WTC11 (cell line): ENCODE results near the gene TNFRSF1B. TPM values are rescaled to one million over a fixed set of nuclear protein-coding genes. Genes with fewer than 3 reads are reported as not detected.

Source experiments
- ATAC-seq: fragments of 200-7000 bp; cut with Tn5 transposase; 2 replicates; pipeline ENCODE4 v1.10.0; 2021; ENCODE audit warnings: mild to moderate bottlenecking, moderate library complexity
- CTCF ChIA-PET: fragments of 300-600 bp; sonication (Branson Sonifier 250); formaldehyde crosslinking; loops from one replicate; lab custom pipeline; 2021; ENCODE audit warnings: antibody characterized with exemption; lab: Charles Lee
- POLR2A ChIA-PET: fragments of 350-600 bp; sonication (Branson Sonifier 250); formaldehyde crosslinking; loops from one replicate; lab custom pipeline; 2021; ENCODE audit warnings: antibody characterized with exemption; lab: Charles Lee
- DNase-seq: peaks from one replicate; pipeline ENCODE4 v3.0.0; 2021; ENCODE audit warnings: low spot score
- H3K27ac Mint-ChIP-seq: 2 replicates; pipeline ENCODE4 v1.8.0; 2021; ENCODE audit warnings: mixed read lengths
- H3K27me3 Mint-ChIP-seq: 2 replicates; pipeline ENCODE4 v1.8.0; 2021; ENCODE audit warnings: low read depth, mild to moderate bottlenecking, moderate library complexity, mixed read lengths
- H3K36me3 Mint-ChIP-seq: 2 replicates; pipeline ENCODE4 v1.8.0; 2021; ENCODE audit warnings: mixed read lengths
- H3K4me1 Mint-ChIP-seq: 2 replicates; pipeline ENCODE4 v1.8.0; 2022; ENCODE audit warnings: mixed read lengths
- H3K4me3 Mint-ChIP-seq: 2 replicates; pipeline ENCODE4 v1.8.0; 2021; ENCODE audit warnings: mild to moderate bottlenecking, moderate library complexity, mixed read lengths
- H3K9me3 Mint-ChIP-seq: 2 replicates; pipeline ENCODE4 v1.8.0; 2021; ENCODE audit warnings: mixed read lengths
- AR ChIP-seq: fragments of 250-450 bp; sonication (Bioruptor Pico); IDR thresholded peaks from 2 replicates; pipeline ENCODE4 v1.9.0; 2021; ENCODE audit warnings: mild to moderate bottlenecking
- CBFB ChIP-seq: sonication (generic); formaldehyde crosslinking; IDR thresholded peaks from 2 replicates; pipeline ENCODE4 v1.8.1; 2022; ENCODE audit warnings: mild to moderate bottlenecking, low read depth, missing genetic modification reagents
- ELF4 ChIP-seq: sonication (generic); formaldehyde crosslinking; IDR thresholded peaks from 2 replicates; pipeline ENCODE4 v1.8.1; 2022; ENCODE audit warnings: low read depth, mild to moderate bottlenecking, moderate library complexity, missing genetic modification reagents
- FOXK1 ChIP-seq: sonication (generic); formaldehyde crosslinking; IDR thresholded peaks from 2 replicates; pipeline ENCODE4 v1.8.0; 2022; ENCODE audit warnings: mild to moderate bottlenecking, moderate library complexity, missing genetic modification reagents
- GTF2I ChIP-seq: fragments of 250-450 bp; sonication (Bioruptor Pico); conservative IDR thresholded peaks from 2 replicates; pipeline ENCODE4 v1.4.0; 2021; ENCODE audit warnings: mild to moderate bottlenecking
- HMGXB4 ChIP-seq: sonication (generic); formaldehyde crosslinking; IDR thresholded peaks from 2 replicates; pipeline ENCODE4 v1.8.1; 2023; ENCODE audit warnings: mild to moderate bottlenecking, moderate library complexity, missing genetic modification reagents
- KAT7 ChIP-seq: sonication (generic); formaldehyde crosslinking; IDR thresholded peaks from 2 replicates; pipeline ENCODE4 v1.8.1; 2023; ENCODE audit warnings: missing genetic modification reagents, mild to moderate bottlenecking, borderline replicate concordance
- MYBL2 ChIP-seq: sonication (generic); formaldehyde crosslinking; IDR thresholded peaks from 2 replicates; pipeline ENCODE4 v1.8.1; 2023; ENCODE audit warnings: mild to moderate bottlenecking, moderate library complexity, missing genetic modification reagents
- NR1H2 ChIP-seq: sonication (generic); formaldehyde crosslinking; IDR thresholded peaks from 2 replicates; pipeline ENCODE4 v1.9.0; 2021; ENCODE audit warnings: mild to moderate bottlenecking, moderate library complexity, missing genetic modification reagents
- TEAD1 ChIP-seq: sonication (generic); formaldehyde crosslinking; IDR thresholded peaks from 2 replicates; pipeline ENCODE4 v1.8.0; 2022; ENCODE audit warnings: mild to moderate bottlenecking, missing genetic modification reagents
- ZNF423 ChIP-seq: fragments of 250-450 bp; sonication (Bioruptor Pico); IDR thresholded peaks from 2 replicates; pipeline ENCODE4 v2.1.2; 2022; ENCODE audit warnings: mild to moderate bottlenecking, moderate library complexity
- total RNA-seq: library from RNA; stranded (reverse); gene quantifications from 3 replicates; pipeline ENCODE4 v1.2.3, GENCODE V29; 2021
- TF ChIP-seq, protein P1 (sequence below): fragments of 250-450 bp; sonication (Bioruptor Pico); IDR thresholded peaks from 2 replicates; pipeline ENCODE4 v2.1.2; 2022; ENCODE audit warnings: mild to moderate bottlenecking, moderate library complexity
- TF ChIP-seq, protein P2 (sequence below): fragments of 250-450 bp; sonication (Bioruptor Pico); IDR thresholded peaks from 2 replicates; pipeline ENCODE4 v1.8.0; 2021; ENCODE audit warnings: mild to moderate bottlenecking
- TF ChIP-seq, protein P3 (sequence below): sonication (generic); formaldehyde crosslinking; IDR thresholded peaks from 2 replicates; pipeline ENCODE4 v1.8.1; 2023; ENCODE audit warnings: mild to moderate bottlenecking, missing genetic modification reagents

TNFRSF1B gene
- total RNA-seq, 1 experiment from 2014 or later = 2.7 TPM

- TF ChIP-seq, protein P1, sequence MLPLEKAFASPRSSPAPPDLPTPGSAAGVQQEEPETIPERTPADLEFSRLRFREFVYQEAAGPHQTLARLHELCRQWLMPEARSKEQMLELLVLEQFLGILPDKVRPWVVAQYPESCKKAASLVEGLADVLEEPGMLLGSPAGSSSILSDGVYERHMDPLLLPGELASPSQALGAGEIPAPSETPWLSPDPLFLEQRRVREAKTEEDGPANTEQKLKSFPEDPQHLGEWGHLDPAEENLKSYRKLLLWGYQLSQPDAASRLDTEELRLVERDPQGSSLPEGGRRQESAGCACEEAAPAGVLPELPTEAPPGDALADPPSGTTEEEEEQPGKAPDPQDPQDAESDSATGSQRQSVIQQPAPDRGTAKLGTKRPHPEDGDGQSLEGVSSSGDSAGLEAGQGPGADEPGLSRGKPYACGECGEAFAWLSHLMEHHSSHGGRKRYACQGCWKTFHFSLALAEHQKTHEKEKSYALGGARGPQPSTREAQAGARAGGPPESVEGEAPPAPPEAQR (CRISPR knock-in tag) = no peak
- TF ChIP-seq CBFB (no peak), TEAD1 (CRISPR knock-in tag) (no peak)
- TF ChIP-seq, all 79 proteins: peak for 0
- Mint-ChIP-seq H3K36me3 (no peaks in the 10 kb centered on the region), H3K27me3 (no peaks in the 10 kb centered on the region), H3K4me1 (peaks cover 35% of the 10 kb centered on the region), H3K9me3 (no peaks in the 10 kb centered on the region), H3K4me3 (no peak overlapping the region), H3K27ac (no peak overlapping the region)
- DNase-seq = no peak
- no peak for ATAC-seq
- ChIA-PET CTCF (interaction anchor here (1.0 to 17.1 kb wide), 4 partner anchors 8 to 79 kb away, joined by 3 to 325 read pairs (median 8); no protein-coding TSS in a partner anchor), POLR2A (no interaction called here)
Observed at GRCh38 chr1:12200208-12200607, 33.4 kb downstream of the TNFRSF1B start.

DNA sequence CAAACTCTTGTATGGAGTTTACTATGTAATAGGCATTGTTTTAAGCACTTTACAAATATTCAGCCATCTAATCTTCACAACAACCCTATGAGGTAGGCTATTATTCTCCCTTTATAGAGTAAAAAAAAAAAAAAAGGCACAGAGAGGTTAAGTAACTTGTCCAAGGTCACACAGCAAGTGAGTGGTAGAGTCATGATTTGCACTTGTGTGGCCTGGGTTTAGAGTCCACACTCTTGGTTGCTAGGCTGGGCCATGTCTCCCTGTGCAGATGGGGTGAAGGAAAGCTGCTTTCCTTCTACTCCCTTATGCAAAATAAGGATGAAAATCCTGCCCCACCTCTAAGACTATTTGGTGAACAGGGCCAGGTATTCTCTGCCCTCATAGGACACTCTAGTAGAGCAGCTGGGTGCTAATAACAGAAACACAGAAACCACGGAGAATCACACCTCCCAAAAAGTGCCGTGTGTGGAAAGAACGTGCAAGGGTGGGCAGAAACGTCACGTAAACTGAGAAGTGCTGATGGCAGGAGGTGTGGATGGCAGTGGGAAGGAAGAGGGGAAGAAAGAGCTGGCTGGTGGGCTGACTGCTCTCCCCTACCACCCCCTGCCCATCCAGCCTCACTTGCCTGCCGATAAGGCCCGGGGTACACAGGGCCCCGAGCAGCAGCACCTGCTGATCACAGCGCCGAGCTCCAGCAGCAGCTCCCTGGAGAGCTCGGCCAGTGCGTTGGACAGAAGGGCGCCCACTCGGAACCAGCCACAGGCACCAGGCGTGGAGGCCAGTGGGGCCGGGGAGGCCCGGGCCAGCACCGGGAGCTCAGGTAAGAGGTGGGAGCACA, 34.8 kb downstream of the TNFRSF1B start:
- TF ChIP-seq, protein P2, sequence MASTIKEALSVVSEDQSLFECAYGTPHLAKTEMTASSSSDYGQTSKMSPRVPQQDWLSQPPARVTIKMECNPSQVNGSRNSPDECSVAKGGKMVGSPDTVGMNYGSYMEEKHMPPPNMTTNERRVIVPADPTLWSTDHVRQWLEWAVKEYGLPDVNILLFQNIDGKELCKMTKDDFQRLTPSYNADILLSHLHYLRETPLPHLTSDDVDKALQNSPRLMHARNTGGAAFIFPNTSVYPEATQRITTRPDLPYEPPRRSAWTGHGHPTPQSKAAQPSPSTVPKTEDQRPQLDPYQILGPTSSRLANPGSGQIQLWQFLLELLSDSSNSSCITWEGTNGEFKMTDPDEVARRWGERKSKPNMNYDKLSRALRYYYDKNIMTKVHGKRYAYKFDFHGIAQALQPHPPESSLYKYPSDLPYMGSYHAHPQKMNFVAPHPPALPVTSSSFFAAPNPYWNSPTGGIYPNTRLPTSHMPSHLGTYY (CRISPR knock-in tag) = no peak
- TF ChIP-seq GTF2I (CRISPR knock-in tag) = 0 out of 2 replicates have a peak, but pooled peaks have one; percentile 22
- no peak for TF ChIP-seq HMGXB4
- TF ChIP-seq AR (CRISPR knock-in tag) = no peak
- no peak for TF ChIP-seq NR1H2 (CRISPR knock-in tag)
- ChIA-PET CTCF (interaction anchor here (0.6 to 17.1 kb wide), 4 partner anchors 53 to 95 kb away, joined by 3 to 325 read pairs (median 6); no protein-coding TSS in a partner anchor), POLR2A (no interaction called here)
- no peaks in the 10 kb centered on the region for H3K36me3 Mint-ChIP-seq
- H3K9me3 Mint-ChIP-seq = no peaks in the 10 kb centered on the region
- no peak for ATAC-seq
- no peak for DNase-seq
- peaks cover 37% of the 10 kb centered on the region for H3K4me1 Mint-ChIP-seq
- no peak overlapping the region for H3K27ac Mint-ChIP-seq
- no peak overlapping the region for H3K4me3 Mint-ChIP-seq
- H3K27me3 Mint-ChIP-seq = no peaks in the 10 kb centered on the region

GRCh38 chr1:12202190-12202497, 35.4 kb downstream of the TNFRSF1B start:
- CTCF ChIA-PET = interaction anchor here (0.9 to 17.1 kb wide), 3 partner anchors 42 to 95 kb away, joined by 3 to 325 read pairs (median 4); no protein-coding TSS in a partner anchor
- no peak for DNase-seq
- H3K4me1 Mint-ChIP-seq = peaks cover 36% of the 10 kb centered on the region
- H3K9me3 Mint-ChIP-seq = no peaks in the 10 kb centered on the region
- no peak overlapping the region for H3K27ac Mint-ChIP-seq
- no peaks in the 10 kb centered on the region for H3K27me3 Mint-ChIP-seq
- H3K36me3 Mint-ChIP-seq = no peaks in the 10 kb centered on the region
- TF ChIP-seq FOXK1 (CRISPR knock-in tag) = no peak
- TF ChIP-seq ZNF423 = 0 out of 2 replicates have a peak, but pooled peaks have one; percentile 15
- no peak for ATAC-seq
- no peak overlapping the region for H3K4me3 Mint-ChIP-seq
- POLR2A ChIA-PET = no interaction called here

GRCh38 chr1:12202577-12202976, 35.8 kb downstream of the TNFRSF1B start:
- ChIA-PET POLR2A (no interaction called here), CTCF (interaction anchor here (0.9 to 17.1 kb wide), 3 partner anchors 41 to 96 kb away, joined by 3 to 325 read pairs (median 4); no protein-coding TSS in a partner anchor)
- ATAC-seq (no peak), DNase-seq (no peak)
- no peak overlapping the region for H3K27ac Mint-ChIP-seq
- H3K9me3 Mint-ChIP-seq = no peaks in the 10 kb centered on the region
- no peaks in the 10 kb centered on the region for H3K27me3 Mint-ChIP-seq
- H3K36me3 Mint-ChIP-seq = no peaks in the 10 kb centered on the region
- peaks cover 38% of the 10 kb centered on the region for H3K4me1 Mint-ChIP-seq
- H3K4me3 Mint-ChIP-seq = no peak overlapping the region
- TF ChIP-seq, protein P3, sequence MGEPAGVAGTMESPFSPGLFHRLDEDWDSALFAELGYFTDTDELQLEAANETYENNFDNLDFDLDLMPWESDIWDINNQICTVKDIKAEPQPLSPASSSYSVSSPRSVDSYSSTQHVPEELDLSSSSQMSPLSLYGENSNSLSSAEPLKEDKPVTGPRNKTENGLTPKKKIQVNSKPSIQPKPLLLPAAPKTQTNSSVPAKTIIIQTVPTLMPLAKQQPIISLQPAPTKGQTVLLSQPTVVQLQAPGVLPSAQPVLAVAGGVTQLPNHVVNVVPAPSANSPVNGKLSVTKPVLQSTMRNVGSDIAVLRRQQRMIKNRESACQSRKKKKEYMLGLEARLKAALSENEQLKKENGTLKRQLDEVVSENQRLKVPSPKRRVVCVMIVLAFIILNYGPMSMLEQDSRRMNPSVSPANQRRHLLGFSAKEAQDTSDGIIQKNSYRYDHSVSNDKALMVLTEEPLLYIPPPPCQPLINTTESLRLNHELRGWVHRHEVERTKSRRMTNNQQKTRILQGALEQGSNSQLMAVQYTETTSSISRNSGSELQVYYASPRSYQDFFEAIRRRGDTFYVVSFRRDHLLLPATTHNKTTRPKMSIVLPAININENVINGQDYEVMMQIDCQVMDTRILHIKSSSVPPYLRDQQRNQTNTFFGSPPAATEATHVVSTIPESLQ (CRISPR knock-in tag) = no peak
- TF ChIP-seq, protein P2 (CRISPR knock-in tag) = no peak
- TF ChIP-seq KAT7 (no peak), MYBL2 (no peak), ELF4 (CRISPR knock-in tag) (no peak)
